Raji (cell line): Measurements from ENCODE around the gene TIGD3.

Source experiments
- POLR2A ChIP-seq: IDR thresholded peaks from 2 replicates; pipeline ENCODE4 v1.6.1; 2011; ENCODE audit warnings: low read depth, low read length, control low read depth; ENCODE audit not compliant: insufficient read depth

Gene TIGD3

DNA sequence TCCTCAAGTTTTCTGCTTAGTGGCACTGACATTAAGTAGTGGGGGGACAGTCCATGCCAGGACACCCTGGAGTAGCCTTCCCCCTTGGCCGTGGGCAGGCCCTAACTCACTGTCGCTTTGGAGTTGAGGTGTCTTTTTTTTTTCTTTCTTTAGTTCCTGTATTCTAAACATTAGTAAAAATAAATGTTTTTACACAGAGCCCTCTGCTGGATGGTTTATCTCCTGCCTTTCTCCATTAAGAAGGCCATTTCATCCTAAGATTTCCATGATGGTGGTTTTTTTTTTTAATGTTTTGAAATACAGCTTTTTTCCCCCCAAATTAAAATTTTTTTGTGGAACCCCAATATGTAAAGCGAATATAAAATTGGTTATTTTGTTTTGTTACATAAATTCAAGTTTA lies 1.8 kb upstream of the TIGD3 start:
- no peak for TF ChIP-seq POLR2A

DNA sequence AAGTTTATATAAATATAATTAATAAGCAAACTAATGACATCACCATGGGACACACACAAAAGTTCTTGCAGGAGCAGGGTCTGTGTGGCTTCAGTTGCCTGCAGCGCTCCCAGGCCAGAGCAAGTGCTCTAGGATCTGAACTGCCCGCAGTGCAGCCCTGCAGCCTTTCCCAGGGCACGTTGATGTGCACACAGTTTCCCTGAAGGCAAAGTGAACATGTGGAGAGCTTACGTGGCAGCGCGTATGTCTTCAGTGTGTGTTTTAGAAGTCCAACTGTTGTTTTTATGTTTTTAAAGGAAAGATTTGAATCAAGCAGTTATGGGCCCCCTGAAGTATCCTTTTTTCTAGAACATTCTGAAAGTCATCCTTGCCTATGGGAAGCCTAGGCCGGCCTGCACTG lies 1.2 kb upstream of the TIGD3 start:
- TF ChIP-seq POLR2A = no peak

DNA sequence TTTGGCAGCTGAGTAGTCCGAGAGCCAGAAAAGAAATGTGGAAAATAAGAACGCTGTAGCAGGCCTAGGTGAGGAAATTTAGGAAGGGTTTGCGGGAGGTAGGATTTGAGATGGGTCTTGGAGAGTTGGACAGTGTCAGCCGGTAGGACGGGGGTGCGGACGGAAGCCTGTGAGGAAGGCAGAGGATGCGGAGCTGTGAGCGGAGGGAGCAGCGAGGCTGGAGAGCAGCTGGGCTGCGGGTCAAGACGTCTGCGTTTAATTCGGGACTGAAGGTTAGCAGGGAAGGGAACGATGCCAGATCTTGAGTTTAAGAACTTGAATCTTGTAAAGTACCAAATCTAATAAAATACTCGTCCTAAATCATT lies 669 bp upstream of the TIGD3 start:
- no peak for TF ChIP-seq POLR2A

DNA sequence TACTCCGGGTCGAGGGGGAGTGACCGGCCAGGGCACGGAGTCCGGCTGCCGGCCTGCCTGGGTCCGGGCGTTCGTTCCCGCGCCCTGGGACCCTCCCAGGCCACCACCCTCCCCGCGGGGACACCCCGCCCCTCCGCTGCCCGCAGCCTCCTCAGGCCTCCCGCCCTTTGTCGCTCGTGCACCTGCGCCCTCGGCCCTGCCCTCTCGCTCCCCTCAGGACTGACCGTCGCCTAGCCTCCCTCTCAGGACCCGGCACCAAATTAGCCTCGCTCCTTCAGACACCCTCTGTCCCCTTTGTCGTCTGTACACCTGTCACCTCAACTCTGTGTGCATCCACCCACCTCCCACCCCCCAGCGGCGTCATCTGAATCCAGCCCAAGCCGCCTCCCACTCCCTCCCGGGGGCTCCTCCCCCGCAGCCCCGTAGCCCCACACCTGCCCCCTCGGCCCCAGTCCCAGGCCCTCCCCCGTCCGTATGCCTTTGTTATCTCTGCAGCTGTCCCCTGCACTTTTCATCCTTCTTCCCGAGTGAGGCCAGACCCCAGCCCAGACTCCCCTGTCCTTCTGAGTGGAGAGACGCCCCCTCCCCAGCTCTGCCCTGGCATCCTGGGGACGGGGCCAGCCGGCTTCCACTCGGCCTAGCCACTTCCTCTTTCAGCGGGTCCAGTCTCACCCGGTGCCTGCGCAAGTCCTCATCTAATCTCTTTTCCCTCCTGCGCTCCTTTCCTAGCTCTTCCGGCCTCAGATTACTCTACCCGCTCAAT lies 643 bp downstream of the TIGD3 start:
- no peak for TF ChIP-seq POLR2A

DNA sequence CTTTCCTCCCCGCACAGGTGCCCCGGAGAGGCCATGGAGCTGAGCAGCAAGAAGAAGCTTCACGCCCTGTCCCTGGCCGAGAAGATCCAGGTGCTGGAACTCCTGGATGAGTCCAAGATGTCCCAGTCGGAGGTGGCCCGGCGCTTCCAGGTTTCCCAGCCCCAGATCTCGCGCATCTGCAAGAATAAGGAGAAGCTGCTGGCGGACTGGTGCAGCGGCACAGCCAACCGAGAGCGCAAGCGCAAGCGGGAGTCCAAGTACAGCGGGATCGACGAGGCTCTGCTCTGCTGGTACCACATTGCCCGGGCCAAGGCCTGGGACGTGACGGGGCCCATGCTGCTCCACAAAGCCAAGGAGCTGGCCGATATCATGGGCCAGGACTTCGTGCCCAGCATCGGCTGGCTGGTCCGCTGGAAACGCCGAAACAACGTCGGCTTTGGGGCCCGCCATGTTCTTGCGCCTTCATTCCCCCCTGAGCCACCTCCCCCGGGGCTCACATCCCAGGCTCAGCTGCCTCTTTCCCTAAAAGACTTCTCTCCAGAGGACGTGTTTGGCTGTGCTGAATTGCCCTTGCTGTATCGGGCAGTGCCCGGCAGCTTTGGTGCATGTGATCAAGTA lies 1.3 kb downstream of the TIGD3 start:
- no peak for TF ChIP-seq POLR2A

DNA sequence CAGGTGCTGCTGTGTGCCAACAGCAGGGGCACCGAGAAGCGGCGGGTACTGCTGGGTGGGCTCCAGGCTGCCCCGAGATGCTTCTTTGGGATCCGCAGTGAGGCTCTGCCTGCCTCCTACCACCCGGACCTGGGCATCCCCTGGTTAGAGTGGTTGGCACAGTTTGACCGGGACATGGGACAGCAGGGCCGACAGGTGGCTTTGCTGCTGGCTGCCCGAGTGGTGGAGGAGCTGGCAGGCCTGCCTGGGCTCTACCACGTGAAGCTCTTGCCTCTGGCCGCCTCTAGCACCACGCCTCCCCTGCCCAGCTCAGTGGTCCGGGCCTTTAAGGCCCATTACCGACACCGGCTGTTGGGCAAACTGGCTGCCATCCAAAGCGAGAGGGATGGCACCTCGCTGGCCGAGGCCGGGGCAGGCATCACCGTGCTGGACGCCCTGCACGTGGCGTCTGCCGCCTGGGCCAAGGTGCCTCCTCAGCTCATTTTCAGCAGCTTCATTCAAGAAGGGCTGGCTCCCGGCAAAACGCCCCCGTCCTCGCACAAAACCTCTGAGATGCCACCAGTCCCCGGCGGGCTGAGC lies 1.9 kb downstream of the TIGD3 start:
- no peak for TF ChIP-seq POLR2A

- no peak for TF ChIP-seq POLR2A
Observed at GRCh38 chr11:65357856-65358356, 3.4 kb downstream of the TIGD3 start.

DNA sequence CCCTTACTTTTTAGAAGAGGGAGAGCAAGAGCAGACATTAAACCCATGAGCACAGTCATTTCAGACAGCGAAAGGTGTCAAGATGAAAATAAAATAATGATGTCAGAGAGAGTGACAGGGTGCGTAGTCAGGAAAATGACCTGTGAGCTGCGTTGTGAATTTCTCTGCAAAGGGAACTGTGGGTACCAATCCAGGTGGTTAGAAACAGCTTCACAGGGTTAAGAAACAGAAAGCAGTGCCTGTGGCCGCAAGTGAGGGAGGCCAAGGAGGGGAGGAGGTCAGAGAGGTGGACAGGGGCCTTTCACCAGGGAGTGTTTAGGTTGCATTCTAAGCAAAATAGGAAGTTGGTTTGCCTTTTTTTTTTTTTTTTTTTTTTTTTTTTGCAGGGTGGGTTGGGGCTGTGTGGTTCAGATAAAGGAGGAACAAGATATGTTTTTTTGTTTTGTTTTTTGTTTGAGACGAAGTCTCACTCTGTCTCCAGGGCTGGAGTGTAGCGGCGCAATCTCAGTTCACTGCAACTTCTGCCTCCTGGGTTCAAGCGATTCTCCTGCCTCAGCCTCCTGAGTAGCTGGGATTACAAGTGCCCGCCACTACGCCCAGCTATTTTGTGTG lies 7.9 kb downstream of the TIGD3 start:
- TF ChIP-seq POLR2A = no peak

GRCh38 chr11:65362966-65363365 lies 8.4 kb downstream of the TIGD3 start:
- no peak for TF ChIP-seq POLR2A

DNA sequence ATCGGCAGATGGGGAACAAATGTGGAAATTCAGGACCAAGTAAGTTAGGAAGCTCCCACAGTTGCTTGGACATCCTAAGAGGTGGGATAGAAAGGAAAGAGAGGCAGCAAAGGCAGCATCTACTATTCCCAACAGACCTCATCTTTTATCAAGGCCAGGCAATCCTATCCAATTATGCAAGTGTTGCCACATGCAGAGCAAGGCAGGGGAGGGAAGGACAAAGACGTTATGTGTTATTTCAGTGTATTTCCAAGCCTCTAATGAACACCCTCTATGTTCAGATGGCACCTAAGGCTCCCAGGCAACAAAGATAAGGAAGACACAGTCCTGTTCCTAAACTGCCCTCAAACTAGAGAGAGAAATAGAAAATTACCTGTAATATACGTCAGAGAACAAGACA lies 9.2 kb downstream of the TIGD3 start:
- no peak for TF ChIP-seq POLR2A

DNA sequence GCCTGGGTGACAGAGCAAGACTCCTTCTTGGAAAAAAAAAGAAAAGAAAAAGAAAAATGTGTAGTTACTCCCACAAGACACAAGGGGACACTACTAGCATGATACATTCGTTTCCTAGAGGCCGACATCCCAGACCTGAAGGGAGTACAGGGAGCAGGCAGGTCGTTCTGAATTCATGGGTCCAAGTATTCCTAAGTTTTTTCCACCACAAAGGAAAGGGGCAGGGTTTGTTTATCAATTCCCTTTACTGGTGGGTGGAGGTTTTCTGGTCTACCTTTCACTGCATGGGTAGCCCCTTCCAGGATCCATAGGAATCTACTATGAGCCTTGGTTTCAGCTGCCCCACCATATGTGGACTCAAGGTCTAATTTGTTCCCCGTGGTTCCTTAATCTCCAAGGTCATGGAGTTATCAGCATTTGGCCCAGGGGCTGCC lies 11.8 kb downstream of the TIGD3 start:
- TF ChIP-seq POLR2A = no peak

DNA sequence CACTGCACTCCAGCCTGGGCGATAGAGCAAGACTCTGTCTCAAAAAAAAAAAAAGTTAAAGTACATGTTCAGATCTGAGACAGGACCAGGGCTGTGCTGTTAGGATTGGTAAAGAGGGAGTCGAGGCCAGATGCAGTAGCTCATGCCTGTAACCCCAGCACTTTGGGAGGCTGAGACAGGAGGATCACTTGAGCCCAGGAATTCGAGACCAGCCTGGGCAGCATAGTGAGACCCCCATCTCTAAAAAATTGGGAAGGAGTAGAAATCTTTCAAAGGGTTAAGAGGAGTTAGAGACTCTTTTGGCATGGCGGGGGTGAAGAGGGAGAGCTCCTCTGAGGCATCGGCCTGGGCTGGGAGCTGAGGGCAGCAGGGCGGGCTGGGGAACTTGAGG lies 16.1 kb downstream of the TIGD3 start:
- TF ChIP-seq POLR2A = no peak

DNA sequence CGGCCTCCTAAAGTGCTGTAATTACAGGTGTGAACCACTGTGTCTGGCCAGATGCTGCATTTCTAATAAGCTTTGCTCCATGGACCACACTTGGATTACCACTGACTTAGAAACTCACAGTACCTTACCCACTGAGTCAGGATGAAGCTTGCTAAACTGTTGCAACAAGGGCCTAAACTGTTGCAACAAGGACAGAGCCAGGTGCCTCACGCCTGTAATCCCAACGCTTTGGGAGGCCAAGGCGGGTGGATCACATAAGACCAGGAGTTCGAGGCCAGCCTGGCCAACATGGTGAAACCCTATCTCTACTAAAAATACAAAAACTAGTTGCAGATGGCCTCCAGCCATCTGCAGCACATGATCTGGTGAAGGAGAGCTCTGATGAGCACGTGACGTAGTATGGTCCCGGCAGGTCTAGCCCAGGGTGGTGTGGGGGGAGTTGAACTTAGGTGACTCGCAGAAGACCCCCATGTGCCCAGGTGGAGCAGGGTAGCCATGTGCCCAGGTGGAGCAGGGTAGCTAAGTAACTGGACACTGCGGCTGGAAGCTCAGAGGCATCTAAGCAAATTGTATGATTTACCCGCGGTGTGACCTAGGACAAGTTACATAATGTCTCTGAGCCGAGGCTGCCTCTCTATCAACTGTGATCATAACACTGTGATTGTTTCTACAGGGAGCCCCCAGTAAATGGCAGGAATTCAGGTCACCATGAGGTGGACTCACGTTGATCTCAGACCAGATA lies 19.5 kb downstream of the TIGD3 start:
- TF ChIP-seq POLR2A = no peak

DNA sequence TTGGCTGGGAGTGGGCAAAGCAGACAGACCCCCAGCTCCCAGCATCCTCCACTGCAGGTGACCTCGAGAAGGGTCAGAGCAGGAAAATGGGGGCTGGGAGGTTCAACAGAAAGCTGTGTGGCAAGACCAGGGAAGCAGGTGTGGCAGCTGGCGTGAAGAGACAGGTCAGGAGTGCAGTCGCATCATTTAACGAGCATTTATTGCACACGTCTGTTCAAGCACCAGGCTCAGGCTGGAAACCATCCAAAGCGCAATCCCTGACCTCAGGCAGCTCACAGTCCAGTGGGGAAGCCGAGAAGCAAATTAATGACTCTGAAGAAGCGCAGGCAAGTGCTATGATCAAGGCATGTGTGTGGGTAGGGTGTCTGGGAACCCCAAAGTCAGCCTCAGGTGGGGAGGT lies 20.5 kb downstream of the TIGD3 start:
- TF ChIP-seq POLR2A = no peak

- no peak for TF ChIP-seq POLR2A
Observed at GRCh38 chr11:65376138-65376713, 21.7 kb downstream of the TIGD3 start.
